Measurements from ENCODE around the gene PHLDB2.

DNA sequence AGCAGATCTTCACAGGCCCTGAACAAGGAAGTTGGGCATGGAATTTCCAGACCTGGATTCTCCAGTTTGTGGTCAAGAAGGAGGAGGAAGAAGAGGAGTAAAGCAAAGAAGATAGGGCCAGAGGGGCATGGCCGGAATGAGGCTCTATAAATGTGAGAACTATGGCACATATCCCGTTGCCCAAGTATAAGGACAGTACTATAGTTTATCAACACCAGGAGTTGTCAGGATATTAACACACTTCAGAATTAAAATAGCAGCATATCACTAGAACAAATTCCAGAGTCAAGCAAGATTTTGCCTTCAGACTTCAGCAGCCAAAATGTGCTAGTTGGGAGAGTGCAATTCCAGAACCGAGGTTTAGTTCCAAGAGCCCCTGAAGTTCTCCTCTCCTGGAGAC is 38.4 kb upstream of the PHLDB2 start:
- TF ChIP-seq POLR2AphosphoS5 (IDR thresholded peaks at IDR 0.05; ENCODE audit: low read depth, low read length) (no peak), POLR2A (IDR thresholded peaks at IDR 0.05; ENCODE audit: low read depth, low read length) (no peak), SPI1 (IDR thresholded peaks at IDR 0.05; ENCODE audit: low read depth, low read length) (no peak), TAF1 (IDR thresholded peaks at IDR 0.05; ENCODE audit: low read depth, low read length) (no peak), POU2F2 (IDR thresholded peaks at IDR 0.05; ENCODE audit: low read depth, low read length) (no peak), PAX5 (IDR thresholded peaks at IDR 0.05; ENCODE audit: insufficient read depth, low read length, severe bottlenecking) (no peak)

All from GM12891 (cell line).